Ascending aorta (tissue), 2 donors: ENCODE data around the gene FANCC. TPM values are rescaled to one million over a fixed set of nuclear protein-coding genes. Genes with fewer than 3 reads are reported as not detected.

Experiments used
- DNase-seq, 2 donors: peaks; one replicate each; pipeline ENCODE4 v3.0.0-alpha.2; 2019; ENCODE audit warnings: low spot score in 2 of 2
- H3K27ac ChIP-seq, 2 donors: fragments of 200-600 bp; sonication (generic); one replicate each; pipeline ENCODE4 v1.5.1; 2016 to 2017; ENCODE audit warnings: mild to moderate bottlenecking in 1 of 2
- H3K27me3 ChIP-seq: fragments of 200-600 bp; sonication (generic); one replicate; pipeline ENCODE4 v1.5.1; 2017
- H3K36me3 ChIP-seq, 2 donors: fragments of 200-600 bp; sonication (generic); one replicate each; pipeline ENCODE4 v1.5.1; 2016
- H3K4me1 ChIP-seq, 2 donors: fragments of 200-600 bp; sonication (generic); one replicate each; pipeline ENCODE4 v1.5.1; 2016 to 2017; ENCODE audit warnings: mild to moderate bottlenecking in 1 of 2
- H3K4me3 ChIP-seq, 2 donors: fragments of 200-600 bp; sonication (generic); one replicate each; pipeline ENCODE4 v1.5.1; 2016 to 2017; ENCODE audit warnings: mild to moderate bottlenecking in 1 of 2
- H3K9me3 ChIP-seq, 2 donors: fragments of 200-600 bp; sonication (generic); one replicate each; pipeline ENCODE4 v1.5.1; 2016
- CTCF ChIP-seq, 3 experiments: fragments of 200-600 bp in 2 of 3; fragments of 450-650 bp in 1 of 3; sonication (generic) in 2 of 3; IDR thresholded peaks; one replicate each; pipeline ENCODE4 v1.5.1; 2016 to 2019; ENCODE audit warnings: antibody characterized with exemption in 3 of 3, mild to moderate bottlenecking in 1 of 3, moderate library complexity in 1 of 3
- intact Hi-C: fragments of 100-400 bp; cut with DNase I; formaldehyde crosslinking; loops from one replicate; pipeline ENCODE4 v1.15.1; 2023
- total RNA-seq: library from RNA; depleted of rRNA; stranded (reverse); fragments of >200 nt; gene quantifications from one replicate; pipeline ENCODE4 v1.1.0, GENCODE V29; 2016

FANCC gene
- total RNA-seq, 1 donor from 2014 or later, result 0.64 TPM

DNA sequence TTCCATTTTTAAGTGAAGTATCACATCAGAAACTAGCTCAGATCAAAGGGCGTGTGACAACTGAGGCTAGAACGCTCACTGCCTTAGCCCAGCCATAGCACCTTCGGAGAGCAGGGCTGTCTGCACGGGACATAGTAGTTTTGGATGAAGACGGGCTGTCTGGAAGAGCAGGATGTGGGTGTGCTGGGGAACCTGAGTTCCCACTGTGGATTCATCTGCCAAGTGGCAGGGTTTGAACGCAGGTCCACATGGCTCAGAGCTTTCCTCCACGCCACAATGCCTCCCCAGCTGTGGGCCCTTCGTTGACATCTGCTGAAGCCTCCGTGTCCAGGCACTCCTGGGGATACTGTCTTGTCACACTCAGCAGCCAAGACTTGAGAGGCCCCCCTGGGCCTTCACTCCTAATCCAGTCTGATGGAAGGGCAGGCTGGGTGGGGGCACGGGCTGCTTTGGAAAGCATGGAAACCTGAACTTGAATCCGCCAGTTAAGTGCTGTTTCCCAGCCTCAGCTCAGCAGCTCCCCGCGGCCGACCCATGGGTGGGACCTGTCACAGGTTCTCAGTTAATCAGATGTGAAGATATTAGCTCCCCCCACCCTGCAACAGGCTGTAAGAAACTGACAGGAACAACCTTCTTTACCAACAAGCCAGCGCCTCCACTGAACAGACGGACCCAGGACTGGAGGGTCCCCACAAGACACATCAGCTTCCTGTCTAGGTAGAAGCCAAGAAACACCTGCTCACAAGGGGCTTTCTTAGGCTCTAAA lies 228.1 kb downstream of the FANCC start:
- H3K9me3 ChIP-seq, result no peaks in the 10 kb centered on the region
- intact Hi-C loops, result loop anchor here (2.0 to 5.0 kb wide), 2 partner anchors 37 to 418 kb away; no protein-coding TSS in a partner anchor

GRCh38 chr9:95088421-95089161 lies 228.9 kb downstream of the FANCC start:
- Histone ChIP-seq H3K9me3 (no peaks in the 10 kb centered on the region), H3K4me1 (peaks cover 49 to 81% of the 10 kb centered on the region in 2 donors), H3K27me3 (no peaks in the 10 kb centered on the region), H3K4me3 (peak overlapping the region in 1 of 2 donors; percentile 1), H3K36me3 (peaks cover 30 to 39% of the 10 kb centered on the region in 2 donors), H3K27ac (peak overlapping the region; percentile 94 to 95)
- intact Hi-C loops, result loop anchor here (2.0 to 5.0 kb wide), 2 partner anchors 38 to 419 kb away; no protein-coding TSS in a partner anchor
- no peak for TF ChIP-seq CTCF (IDR thresholded peaks at IDR 0.05)
- no peak for DNase-seq

More for the DNA sequence above, 228.1 kb downstream of the FANCC start:
- Histone ChIP-seq H3K27me3 (no peaks in the 10 kb centered on the region), H3K27ac (peak overlapping the region; percentile 94 to 95), H3K4me1 (peaks cover 51 to 82% of the 10 kb centered on the region in 2 donors), H3K4me3 (peak overlapping the region in 1 of 2 donors; percentile 1), H3K36me3 (peaks cover 24 to 36% of the 10 kb centered on the region in 2 donors)
- no peak for DNase-seq
- no peak for TF ChIP-seq CTCF (IDR thresholded peaks at IDR 0.05)

DNA sequence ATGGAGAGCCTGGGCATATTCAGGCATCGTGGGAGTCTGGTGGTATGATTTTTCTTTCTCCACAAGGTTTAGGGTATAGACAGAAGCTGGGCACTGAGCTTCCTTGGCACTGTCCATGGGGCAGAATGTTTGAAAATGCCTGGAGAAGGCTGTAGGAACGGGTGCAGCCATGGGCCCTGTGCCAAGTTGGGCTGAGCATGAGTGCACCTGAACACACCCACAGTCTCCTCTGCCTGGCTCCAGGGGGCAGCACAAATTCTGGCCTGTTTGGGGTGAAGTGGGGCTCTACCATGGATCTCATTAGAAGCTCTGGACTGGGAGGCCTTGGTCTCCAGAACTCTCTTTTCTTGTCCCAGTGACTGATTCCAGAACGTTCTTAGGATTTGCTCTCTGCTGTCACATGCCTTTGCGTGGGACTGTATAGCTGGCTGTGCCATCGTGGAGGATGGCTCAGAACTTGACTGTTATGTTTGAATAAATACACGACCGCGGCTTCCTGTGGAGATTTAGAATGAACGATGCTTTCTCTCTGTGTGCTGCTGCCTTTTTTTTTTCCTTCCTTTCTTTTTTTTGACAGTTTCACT lies 229.8 kb downstream of the FANCC start:
- peaks cover 38 to 45% of the 10 kb centered on the region in 2 donors for H3K36me3 ChIP-seq
- no peaks in the 10 kb centered on the region for H3K9me3 ChIP-seq
- peak overlapping the region in 1 of 2 donors; percentile 1 for H3K4me3 ChIP-seq
- H3K27ac ChIP-seq, result peak overlapping the region; percentile 94 to 95
- intact Hi-C loops, result loop anchor here (2.0 to 5.0 kb wide), 2 partner anchors 39 to 420 kb away; no protein-coding TSS in a partner anchor
- peak in 1 of 3 experiments; percentile 12 for TF ChIP-seq CTCF (IDR thresholded peaks at IDR 0.05)
- H3K4me1 ChIP-seq, result peaks cover 51 to 83% of the 10 kb centered on the region in 2 donors
- no peak for DNase-seq
- no peaks in the 10 kb centered on the region for H3K27me3 ChIP-seq

DNA sequence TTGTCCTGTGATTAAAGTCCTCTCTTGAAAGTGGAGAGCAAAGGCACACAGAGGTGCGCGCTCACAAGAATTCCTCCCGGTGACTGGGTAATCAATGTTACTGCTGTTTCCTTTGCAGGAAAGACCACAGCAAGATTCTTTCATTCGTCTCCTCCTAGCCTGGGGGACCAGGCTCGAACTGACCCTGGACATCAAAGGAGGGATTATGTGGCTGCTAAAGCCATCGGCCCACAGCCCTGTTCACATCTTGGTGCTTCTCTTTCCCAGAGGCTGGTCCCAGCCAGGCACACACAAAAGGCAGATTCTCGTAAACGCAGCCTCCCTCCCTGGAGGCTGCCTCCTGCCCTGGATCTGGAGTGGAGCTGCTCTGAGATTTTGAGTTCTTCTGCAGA lies 230.9 kb downstream of the FANCC start:
- intact Hi-C loops, result loop anchor here (5.0 kb wide), 1 partner anchor 421 kb away; no protein-coding TSS in a partner anchor
- Histone ChIP-seq H3K9me3 (no peaks in the 10 kb centered on the region), H3K4me3 (no peak overlapping the region), H3K36me3 (peaks cover 50 to 57% of the 10 kb centered on the region in 2 donors), H3K4me1 (peaks cover 45 to 82% of the 10 kb centered on the region in 2 donors), H3K27me3 (no peaks in the 10 kb centered on the region), H3K27ac (peak overlapping the region; percentile 83 to 95)
- no peak for TF ChIP-seq CTCF (IDR thresholded peaks at IDR 0.05)
- no peak for DNase-seq

- DNase-seq, result no peak
- H3K27ac ChIP-seq, result peak overlapping the region; percentile 83 to 95
- intact Hi-C loops, result loop anchor here (2.0 to 5.0 kb wide), 2 partner anchors 25 to 421 kb away; no protein-coding TSS in a partner anchor
- TF ChIP-seq CTCF (IDR thresholded peaks at IDR 0.05), result peak in 1 of 3 experiments; percentile 8
- peaks cover 40 to 81% of the 10 kb centered on the region in 2 donors for H3K4me1 ChIP-seq
- H3K36me3 ChIP-seq, result peaks cover 50 to 63% of the 10 kb centered on the region in 2 donors
- H3K9me3 ChIP-seq, result no peaks in the 10 kb centered on the region
- peak overlapping the region in 1 of 2 donors; percentile 7 for H3K4me3 ChIP-seq
- H3K27me3 ChIP-seq, result no peaks in the 10 kb centered on the region
Observed at GRCh38 chr9:95085861-95086563, 231.5 kb downstream of the FANCC start.
